Suprapubic skin (tissue), 4 donors: Measurements from ENCODE around the gene KLC4.

Experiments used
- CTCF ChIP-seq, 2 donors: fragments of 200-600 bp in 1 of 2; fragments of 450-650 bp in 1 of 2; sonication (generic) in 1 of 2; IDR thresholded peaks; one replicate each; pipeline ENCODE4 v1.5.1; 2016 to 2019; ENCODE audit warnings: antibody characterized with exemption in 2 of 2, mild to moderate bottlenecking in 1 of 2, moderate library complexity in 1 of 2
- EP300 ChIP-seq: sonication (generic); formaldehyde crosslinking; IDR thresholded peaks from one replicate; pipeline ENCODE4 v1.6.1; 2017; ENCODE audit warnings: antibody characterized with exemption
- POLR2A ChIP-seq, 2 donors: fragments of 450-650 bp; IDR thresholded peaks; one replicate each; pipeline ENCODE4 v1.6.1; 2017; ENCODE audit warnings: antibody characterized with exemption in 2 of 2, mild to moderate bottlenecking in 2 of 2, moderate library complexity in 2 of 2
- POLR2AphosphoS5 ChIP-seq, 3 donors: sonication (generic); formaldehyde crosslinking; IDR thresholded peaks; one replicate each; pipeline ENCODE4 v1.6.1; 2017; ENCODE audit warnings: antibody characterized with exemption in 3 of 3

GRCh38 chr6:43020847-43021246 is 38.6 kb upstream of the KLC4 start:
- TF ChIP-seq CTCF (IDR thresholded peaks at IDR 0.05) (no peak), EP300 (no peak), POLR2AphosphoS5 (IDR thresholded peaks at IDR 0.05) (no peak), POLR2A (IDR thresholded peaks at IDR 0.05) (no peak)
